Astrocyte (in vitro differentiated cells and primary cell): ENCODE data around the gene KCNQ1. TPM values are rescaled to one million over a fixed set of nuclear protein-coding genes. Genes with fewer than 3 reads are reported as not detected.

Source experiments
- DNase-seq: peaks from one replicate; pipeline ENCODE4 v3.0.0-alpha.2; 2010; ENCODE audit warnings: low read depth
- FAIRE-seq: peaks from 2 replicates; lab custom pipeline; 2011; peaks lifted over from hg19 to GRCh38; lab: Jason Lieb, UNC
- H2AFZ ChIP-seq: 2 replicates; pipeline ENCODE4 v1.6.0; 2012; ENCODE audit warnings: low read depth, low read length, inconsistent platforms
- H3K27ac ChIP-seq: 2 replicates; pipeline ENCODE4 v1.5.1; 2011; ENCODE audit warnings: low read depth, low read length, inconsistent platforms
- H3K27me3 ChIP-seq: 2 replicates; pipeline ENCODE4 v1.6.0; 2011; ENCODE audit warnings: low read length, inconsistent platforms; ENCODE audit not compliant: insufficient read depth
- H3K36me3 ChIP-seq: 2 replicates; pipeline ENCODE4 v1.5.1; 2011; ENCODE audit warnings: low read length, inconsistent platforms; ENCODE audit not compliant: insufficient read depth
- H3K4me1 ChIP-seq: 2 replicates; pipeline ENCODE4 v1.5.1; 2011; ENCODE audit warnings: low read length, inconsistent platforms; ENCODE audit not compliant: insufficient read depth
- H3K4me2 ChIP-seq: 2 replicates; pipeline ENCODE4 v1.6.0; 2012; ENCODE audit warnings: low read length, inconsistent platforms
- H3K4me3 ChIP-seq: 2 replicates; pipeline ENCODE4 v1.5.1; 2011; ENCODE audit warnings: low read depth, mild to moderate bottlenecking, low read length, inconsistent platforms; ENCODE audit not compliant: insufficient read depth
- H3K79me2 ChIP-seq: 2 replicates; pipeline ENCODE4 v1.6.0; 2012; ENCODE audit warnings: mild to moderate bottlenecking, low read length, inconsistent platforms; ENCODE audit not compliant: insufficient read depth
- H3K9ac ChIP-seq: 2 replicates; pipeline ENCODE4 v1.6.0; 2012; ENCODE audit warnings: mild to moderate bottlenecking, low read length, inconsistent platforms
- H3K9me3 ChIP-seq: 2 replicates; pipeline ENCODE4 v1.5.1; 2012; ENCODE audit warnings: low read depth, mild to moderate bottlenecking, low read length, inconsistent platforms; ENCODE audit not compliant: insufficient read depth
- H4K20me1 ChIP-seq: 2 replicates; pipeline ENCODE4 v1.6.0; 2012; ENCODE audit warnings: low read length, inconsistent platforms; ENCODE audit not compliant: insufficient read depth
- H3K27ac Mint-ChIP-seq: one replicate; pipeline ENCODE4 v1.8.0; 2021; ENCODE audit warnings: mild to moderate bottlenecking, mixed read lengths; ENCODE audit not compliant: unreplicated experiment
- H3K27me3 Mint-ChIP-seq: one replicate; pipeline ENCODE4 v1.8.0; 2021; ENCODE audit warnings: low read depth, mixed read lengths; ENCODE audit not compliant: unreplicated experiment
- H3K36me3 Mint-ChIP-seq: one replicate; pipeline ENCODE4 v1.8.0; 2021; ENCODE audit warnings: low read depth, mixed read lengths; ENCODE audit not compliant: unreplicated experiment
- H3K4me1 Mint-ChIP-seq: one replicate; pipeline ENCODE4 v1.8.0; 2021; ENCODE audit warnings: low read depth, mixed read lengths; ENCODE audit not compliant: unreplicated experiment
- H3K4me3 Mint-ChIP-seq: one replicate; pipeline ENCODE4 v1.8.0; 2021; ENCODE audit warnings: mild to moderate bottlenecking, moderate library complexity, mixed read lengths; ENCODE audit not compliant: unreplicated experiment
- H3K9me3 Mint-ChIP-seq: one replicate; pipeline ENCODE4 v1.8.0; 2021; ENCODE audit warnings: mild to moderate bottlenecking, mixed read lengths; ENCODE audit not compliant: unreplicated experiment
- CTCF ChIP-seq: IDR thresholded peaks from 2 replicates; pipeline ENCODE4 v1.5.1; 2011; ENCODE audit warnings: low read depth, mild to moderate bottlenecking, inconsistent platforms, low read length, moderate library complexity; ENCODE audit not compliant: insufficient read depth
- EZH2 ChIP-seq: IDR thresholded peaks from 2 replicates; pipeline ENCODE4 v1.6.1; 2012; ENCODE audit warnings: mild to moderate bottlenecking, low read length, inconsistent platforms; ENCODE audit not compliant: insufficient read depth
- total RNA-seq: library from RNA; stranded (reverse); gene quantifications from 2 replicates; pipeline ENCODE4 v1.2.1, GENCODE V29; 2021

KCNQ1 gene
- total RNA-seq, 1 donor from 2014 or later = not detected

GRCh38 chr11:2651054-2651617 lies 206.3 kb downstream of the KCNQ1 start:
- TF ChIP-seq EZH2 = no peak
- no peak for TF ChIP-seq CTCF
- peaks cover 41% of the 10 kb centered on the region for H3K9me3 ChIP-seq
- peaks cover 18% of the 10 kb centered on the region for H3K36me3 Mint-ChIP-seq

GRCh38 chr11:2651826-2652271 lies 207.0 kb downstream of the KCNQ1 start:
- H3K36me3 ChIP-seq = no peaks in the 10 kb centered on the region
- TF ChIP-seq EZH2 = no peak
- no peak for TF ChIP-seq CTCF
- no peak overlapping the region for H3K4me3 ChIP-seq
- no peaks in the 10 kb centered on the region for H3K79me2 ChIP-seq
- no peak overlapping the region for H3K4me3 Mint-ChIP-seq
- no peak for FAIRE-seq
- no peaks in the 10 kb centered on the region for H3K27me3 ChIP-seq
- peaks cover 41% of the 10 kb centered on the region for H3K9me3 ChIP-seq
- H3K27ac Mint-ChIP-seq = no peak overlapping the region
- H3K4me2 ChIP-seq = no peak overlapping the region
- H3K36me3 Mint-ChIP-seq = peaks cover 19% of the 10 kb centered on the region
- peaks cover 6% of the 10 kb centered on the region for H3K4me1 ChIP-seq
- peaks cover 66% of the 10 kb centered on the region for H3K9me3 Mint-ChIP-seq
- no peak for DNase-seq
- no peak overlapping the region for H3K9ac ChIP-seq
- no peak overlapping the region for H2AFZ ChIP-seq
- no peaks in the 10 kb centered on the region for H3K27me3 Mint-ChIP-seq
- H3K4me1 Mint-ChIP-seq = peaks cover 18% of the 10 kb centered on the region
- H4K20me1 ChIP-seq = no peaks in the 10 kb centered on the region
- H3K27ac ChIP-seq = no peak overlapping the region

More at GRCh38 chr11:2651054-2651617, 206.3 kb downstream of the KCNQ1 start:
- H3K4me3 ChIP-seq = no peak overlapping the region
- no peaks in the 10 kb centered on the region for H4K20me1 ChIP-seq
- H3K79me2 ChIP-seq = no peaks in the 10 kb centered on the region
- no peak overlapping the region for H3K4me2 ChIP-seq
- H3K9me3 Mint-ChIP-seq = peaks cover 65% of the 10 kb centered on the region
- H3K27ac Mint-ChIP-seq = peak overlapping the region; percentile 1
- peaks cover 10% of the 10 kb centered on the region for H3K4me1 Mint-ChIP-seq
- H3K27me3 Mint-ChIP-seq = no peaks in the 10 kb centered on the region
- no peak overlapping the region for H2AFZ ChIP-seq
- H3K27me3 ChIP-seq = no peaks in the 10 kb centered on the region
- H3K9ac ChIP-seq = no peak overlapping the region
- H3K27ac ChIP-seq = no peak overlapping the region
- no peaks in the 10 kb centered on the region for H3K36me3 ChIP-seq
- no peak for DNase-seq
- no peak overlapping the region for H3K4me3 Mint-ChIP-seq
- no peak for FAIRE-seq
- peaks cover 3% of the 10 kb centered on the region for H3K4me1 ChIP-seq

- Histone ChIP-seq H3K27ac (no peak overlapping the region), H4K20me1 (no peaks in the 10 kb centered on the region), H2AFZ (no peak overlapping the region), H3K4me3 (no peak overlapping the region), H3K9me3 (peaks cover 41% of the 10 kb centered on the region), H3K4me1 (peaks cover 7% of the 10 kb centered on the region), H3K4me2 (no peak overlapping the region), H3K36me3 (no peaks in the 10 kb centered on the region), H3K79me2 (no peaks in the 10 kb centered on the region), H3K9ac (no peak overlapping the region), H3K27me3 (no peaks in the 10 kb centered on the region)
- no peaks in the 10 kb centered on the region for H3K27me3 Mint-ChIP-seq
- H3K9me3 Mint-ChIP-seq = peaks cover 65% of the 10 kb centered on the region
- H3K4me1 Mint-ChIP-seq = peaks cover 20% of the 10 kb centered on the region
- H3K4me3 Mint-ChIP-seq = no peak overlapping the region
- H3K27ac Mint-ChIP-seq = no peak overlapping the region
- TF ChIP-seq CTCF = no peak
- TF ChIP-seq EZH2 = no peak
- H3K36me3 Mint-ChIP-seq = peaks cover 19% of the 10 kb centered on the region
- no peak for FAIRE-seq
- DNase-seq = no peak
Observed at GRCh38 chr11:2652333-2653197, 207.8 kb downstream of the KCNQ1 start.
